Endothelial cell of umbilical vein (primary cell): ENCODE data around the gene FBXW7. TPM values are rescaled to one million over a fixed set of nuclear protein-coding genes. Genes with fewer than 3 reads are reported as not detected.

Experiments
- BruUV-seq: library from RNA; stranded (reverse); fragments of 400-500 nt; replicated peaks from 2 replicates; lab custom pipeline; 2021; lab: Mats Ljungman, UMichigan
- CTCF ChIA-PET: fragments of 300-600, 350-600 bp; sonication (Branson Sonifier 250); formaldehyde crosslinking; loops from one replicate; lab custom pipeline; 2021; ENCODE audit warnings: antibody characterized with exemption, inconsistent platforms; lab: Charles Lee
- POLR2A ChIA-PET: fragments of 300-600, 350-600 bp; sonication (Branson Sonifier 250); formaldehyde crosslinking; loops from one replicate; lab custom pipeline; 2021; ENCODE audit warnings: antibody characterized with exemption, inconsistent platforms; lab: Charles Lee
- DNase-seq: peaks from one replicate; pipeline ENCODE4 v3.0.0-alpha.2; 2011; ENCODE audit warnings: low read depth, low spot score
- FAIRE-seq: peaks from 2 replicates; lab custom pipeline; 2011; peaks lifted over from hg19 to GRCh38; lab: Jason Lieb, UNC
- H2AFZ ChIP-seq: 2 replicates; pipeline ENCODE4 v1.6.0; 2012; ENCODE audit warnings: low read depth, low read length, control low read depth, inconsistent platforms
- H3K27ac ChIP-seq: 2 replicates; pipeline ENCODE4 v1.5.1; 2011; ENCODE audit warnings: low read depth, mild to moderate bottlenecking, control low read depth, low read length, moderate library complexity; ENCODE audit not compliant: insufficient read depth
- H3K27me3 ChIP-seq, 2 experiments: 2 replicates each; pipeline versions ENCODE4 v1.6.0 to v1.6.1; 2011; ENCODE audit warnings: low read length in 2 of 2, mixed read lengths in 1 of 2; ENCODE audit not compliant: control insufficient read depth in 2 of 2, insufficient read depth in 2 of 2
- H3K36me3 ChIP-seq, 2 experiments: 2 replicates in 1 of 2; 3 replicates in 1 of 2; pipeline ENCODE4 v1.5.1; 2011; ENCODE audit warnings: low read length in 2 of 2, mild to moderate bottlenecking in 1 of 2, moderate library complexity in 1 of 2; ENCODE audit not compliant: control insufficient read depth in 2 of 2, insufficient read depth in 2 of 2; ENCODE audit errors: extremely low read depth in 1 of 2
- H3K4me1 ChIP-seq: 3 replicates; pipeline ENCODE4 v1.5.1; 2011; ENCODE audit warnings: mild to moderate bottlenecking, low read length; ENCODE audit not compliant: control insufficient read depth, insufficient read depth; ENCODE audit errors: extremely low read depth
- H3K4me2 ChIP-seq: 2 replicates; pipeline ENCODE4 v1.6.1; 2011; ENCODE audit warnings: low read length, control low read depth, mixed read lengths; ENCODE audit not compliant: insufficient read depth
- H3K4me3 ChIP-seq, 3 experiments: fragments of 200-600 bp in 1 of 3; sonication (generic), shearing (Covaris generic) in 1 of 3; replicated peaks in 1 of 3; 2 replicates each; pipeline ENCODE4 v1.5.1; 2011 to 2016; ENCODE audit warnings: control low read depth in 3 of 3, low read length in 3 of 3, mild to moderate bottlenecking in 2 of 3, inconsistent platforms in 1 of 3, low read depth in 1 of 3, moderate library complexity in 1 of 3; ENCODE audit not compliant: insufficient read depth in 1 of 3
- H3K79me2 ChIP-seq: 2 replicates; pipeline ENCODE4 v1.6.0; 2012; ENCODE audit warnings: low read length, inconsistent platforms; ENCODE audit not compliant: control insufficient read depth, insufficient read depth
- H3K9ac ChIP-seq: replicated peaks from 2 replicates; pipeline ENCODE3; 2011; ENCODE audit warnings: low read length, control low read depth; ENCODE audit not compliant: insufficient read depth; ENCODE audit errors: extremely low read depth
- H3K9me1 ChIP-seq: replicated peaks from 3 replicates; pipeline ENCODE4 v1.6.0; 2011; ENCODE audit warnings: mild to moderate bottlenecking, low read length; ENCODE audit not compliant: control insufficient read depth, insufficient read depth; ENCODE audit errors: extremely low read depth
- H3K9me3 ChIP-seq: replicated peaks from 2 replicates; pipeline ENCODE4 v1.5.1; 2012; ENCODE audit warnings: low read length, inconsistent platforms; ENCODE audit not compliant: control insufficient read depth, insufficient read depth
- H4K20me1 ChIP-seq: replicated peaks from 2 replicates; pipeline ENCODE3; 2011; ENCODE audit warnings: mild to moderate bottlenecking, low read length; ENCODE audit not compliant: control insufficient read depth, insufficient read depth; ENCODE audit errors: extremely low read depth
- CTCF ChIP-seq, 2 donors: IDR thresholded peaks; 1 replicate in 1 of 2; 2 replicates in 1 of 2; pipeline ENCODE4 v1.5.1; 2011; ENCODE audit warnings: low read length in 2 of 2, mild to moderate bottlenecking in 2 of 2, moderate library complexity in 2 of 2, control low read depth in 1 of 2, inconsistent platforms in 1 of 2, low read depth in 1 of 2; ENCODE audit not compliant: insufficient read depth in 1 of 2; ENCODE audit errors: extremely low read depth in 1 of 2
- EZH2 ChIP-seq: IDR thresholded peaks from 2 replicates; pipeline ENCODE4 v1.6.1; 2012; ENCODE audit warnings: borderline replicate concordance, low read depth, mild to moderate bottlenecking, moderate library complexity, low read length, inconsistent platforms; ENCODE audit not compliant: severe bottlenecking
- FOS ChIP-seq: IDR thresholded peaks from 2 replicates; pipeline ENCODE4 v1.6.1; 2011; ENCODE audit warnings: mild to moderate bottlenecking, low read length, moderate library complexity, borderline replicate concordance; ENCODE audit not compliant: insufficient read depth
- GATA2 ChIP-seq: IDR thresholded peaks from 2 replicates; pipeline ENCODE4 v1.7.0; 2011; ENCODE audit warnings: low read depth, mild to moderate bottlenecking, moderate library complexity, mixed read lengths, low read length; ENCODE audit not compliant: insufficient read length, insufficient read depth
- JUN ChIP-seq: IDR thresholded peaks from 2 replicates; pipeline ENCODE4 v1.6.1; 2011; ENCODE audit warnings: borderline replicate concordance, low read depth; ENCODE audit not compliant: insufficient read length, insufficient read depth
- MAX ChIP-seq: IDR thresholded peaks from 2 replicates; pipeline ENCODE4 v1.6.1; 2011; ENCODE audit not compliant: insufficient read depth, insufficient read length
- MYC ChIP-seq: IDR thresholded peaks from one replicate; pipeline ENCODE4 v1.6.1; 2011; ENCODE audit warnings: mild to moderate bottlenecking, low read depth, low read length
- POLR2A ChIP-seq: IDR thresholded peaks from 2 replicates; pipeline ENCODE4 v1.6.1; 2012; ENCODE audit warnings: low read depth, mild to moderate bottlenecking, control low read depth, low read length
- POLR2AphosphoS5 ChIP-seq: IDR thresholded peaks from 2 replicates; pipeline ENCODE4 v1.6.1; 2012; ENCODE audit warnings: low read depth, mild to moderate bottlenecking, control low read depth, low read length, moderate library complexity; ENCODE audit not compliant: insufficient read depth
- dilution Hi-C: fragments of 300-500 bp; cut with MboI; formaldehyde crosslinking; loops from one replicate; pipeline ENCODE4 v1.15.0; 2019; ENCODE audit warnings: low sequenced_read_pairs; ENCODE audit not compliant: extremely low pct_ligation_motif_present
- intact Hi-C: fragments of 100-400 bp; cut with micrococcal nuclease; formaldehyde crosslinking; loops from one replicate; pipeline ENCODE4 v1.10.0; 2022
- polyA plus RNA-seq, 4 experiments: library from polyadenylated mRNA; depleted of rRNA in 3 of 4; stranded (reverse) in 3 of 4; unstranded in 1 of 4; fragments of >200 nt; gene quantifications; 2 replicates each; pipeline versions ENCODE4 v1.2.1 to v1.2.3, GENCODE V29; 2011 to 2012; ENCODE audit warnings: missing spikeins in 1 of 4
- total RNA-seq: library from RNA; stranded (reverse); gene quantifications from 2 replicates; pipeline ENCODE4 v1.2.3, GENCODE V29; 2021

The FBXW7 gene
- total and polyA plus RNA-seq, 2 donors (not counting 3 experiments of a cell fraction or from before 2014, with no cell fraction given), result 7.0 to 28.1 TPM

GRCh38 chr4:152458801-152459302, 77.0 kb downstream of the FBXW7 start:
- peaks cover 45% of the 10 kb centered on the region for H3K79me2 ChIP-seq
- no peaks in the 10 kb centered on the region for H3K9me1 ChIP-seq
- H4K20me1 ChIP-seq, result peaks cover 1% of the 10 kb centered on the region
- no peak overlapping the region for H3K4me3 ChIP-seq
- TF ChIP-seq MYC (no peak), POLR2A (no peak), EZH2 (no peak), JUN (no peak), GATA2 (no peak), POLR2AphosphoS5 (no peak), MAX (no peak), CTCF (IDR thresholded peaks at IDR 0.05; ENCODE audit: extremely low read depth in 1 of 2, insufficient read depth in 1 of 2, low read depth in 1 of 2, low read length in 2 of 2) (no peak), FOS (no peak)
- no peak overlapping the region for H2AFZ ChIP-seq
- dilution Hi-C loops (no loop called here), intact Hi-C loops (no loop called here)
- no peak overlapping the region for H3K9ac ChIP-seq
- POLR2A ChIA-PET, result no interaction called here
- no peaks in the 10 kb centered on the region for H3K27me3 ChIP-seq
- FAIRE-seq, result no peak
- H3K27ac ChIP-seq, result no peak overlapping the region
- peaks cover under 1% of the 10 kb centered on the region for H3K4me1 ChIP-seq
- H3K36me3 ChIP-seq, result no peaks in the 10 kb centered on the region
- no TSS peak for BruUV-seq
- no peak for DNase-seq
- CTCF ChIA-PET, result interaction anchor here (1.1 to 1.7 kb wide), 2 partner anchors 38 to 277 kb away, joined by 3 to 5 read pairs; no protein-coding TSS in a partner anchor
- no peaks in the 10 kb centered on the region for H3K9me3 ChIP-seq
- H3K4me2 ChIP-seq, result no peak overlapping the region
